ENCODE results near the gene DNAJB7.

DNA sequence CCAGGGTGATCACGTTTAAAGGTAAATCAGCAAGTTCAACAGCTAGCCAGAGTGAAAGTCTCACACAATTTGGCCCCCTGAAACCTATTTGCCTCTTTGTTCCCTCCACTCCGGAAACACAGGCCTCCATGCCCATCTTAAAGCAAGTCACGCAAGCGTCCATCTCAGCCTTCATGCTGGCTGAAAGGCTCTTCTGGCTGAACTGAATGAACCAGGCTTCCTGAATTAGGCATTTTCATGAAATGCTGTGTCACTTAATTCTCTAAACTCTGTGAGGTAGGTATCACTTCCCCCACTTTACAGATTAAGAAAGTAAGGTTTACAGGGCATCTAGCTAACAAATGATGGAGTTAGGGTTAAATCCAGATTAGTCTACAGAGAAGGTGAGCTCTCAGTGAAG lies 44.2 kb downstream of the DNAJB7 start:
- TF ChIP-seq CTCF (IDR thresholded peaks at IDR 0.05) (no peak), EZH2 (IDR thresholded peaks at IDR 0.05; ENCODE audit: borderline replicate concordance, insufficient read depth, low read depth, low read length, poor library complexity, severe bottlenecking) (no peak)

All from B cell (primary cell).